Renal pelvis (tissue), 4 donors: ENCODE measurements around the gene FBXL17. TPM values are rescaled to one million over a fixed set of nuclear protein-coding genes. Genes with fewer than 3 reads are reported as not detected.
"Not testable (repeated sequence)": the region's sequence is repeated elsewhere in the genome, so short reads cannot be mapped to it uniquely, and the experiment has no call there.

Source experiments
- DNase-seq: peaks from one replicate; pipeline ENCODE4 v3.0.0-alpha.2; 2013
- polyA plus RNA-seq, 3 donors: library from polyadenylated mRNA; unstranded; fragments of 120-200 nt; gene quantifications; one replicate each; pipeline ENCODE4 v1.2.1, GENCODE V29; 2013; ENCODE audit not compliant: insufficient read length in 3 of 3

Gene FBXL17
- polyA plus RNA-seq, 3 donors, result 26.3 to 32.7 (median 27.0) TPM

DNA sequence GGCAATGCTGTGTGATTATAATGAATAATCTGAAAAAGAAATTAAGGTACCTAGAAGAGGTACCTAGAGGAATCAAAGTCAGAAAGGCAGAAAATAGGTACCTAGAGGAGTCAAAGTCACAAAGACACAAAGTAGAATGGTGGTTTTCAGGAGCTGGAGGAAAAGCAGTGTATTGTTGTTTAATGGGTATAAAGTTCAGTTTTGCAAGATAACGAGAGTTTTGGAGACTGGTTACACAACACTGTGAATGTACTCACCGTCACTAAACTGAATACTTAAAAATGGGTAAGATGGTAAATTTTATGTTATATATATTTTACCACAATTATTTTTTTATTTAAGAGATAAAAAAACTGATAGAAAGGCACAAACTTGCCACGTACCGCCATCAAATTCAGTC lies 57.0 kb downstream of the FBXL17 start:
- no peak for DNase-seq

DNA sequence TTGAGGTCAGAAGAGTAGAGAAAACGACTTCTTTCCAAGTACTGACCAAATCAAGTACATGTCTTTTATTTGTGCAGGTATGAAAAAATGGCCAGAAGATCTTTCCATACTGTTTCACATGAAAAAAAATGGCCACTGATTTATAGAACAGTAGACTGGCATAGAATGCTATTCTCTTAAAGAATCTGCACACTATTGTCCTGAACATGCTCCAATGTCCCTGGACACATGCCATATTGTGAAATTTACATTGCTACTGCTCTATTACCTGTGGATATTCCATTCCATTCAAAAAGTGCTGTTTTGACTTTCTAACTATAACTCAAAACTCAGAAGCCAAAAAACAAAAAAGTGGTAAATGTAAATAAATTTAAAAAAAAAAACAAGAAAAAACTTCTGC lies 60.6 kb downstream of the FBXL17 start:
- no peak for DNase-seq

DNA sequence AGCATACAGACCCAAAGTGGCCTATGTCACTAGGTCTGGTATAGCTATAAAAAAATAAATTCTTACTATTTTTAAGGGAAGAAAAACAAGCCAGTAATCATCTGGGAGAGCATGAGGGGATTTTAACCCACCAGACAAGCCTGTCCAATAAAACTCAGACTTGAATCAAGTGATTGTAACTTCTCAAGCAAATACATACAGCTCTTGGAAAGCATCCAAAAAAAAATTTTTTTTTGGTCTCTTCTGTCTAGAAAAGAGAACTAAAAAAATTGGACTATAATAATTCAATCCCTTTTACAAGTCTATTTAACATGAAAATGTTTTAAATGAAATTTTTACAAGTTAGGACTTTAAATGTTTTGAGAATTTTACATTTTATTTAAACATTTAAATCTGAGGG lies 61.7 kb downstream of the FBXL17 start:
- no peak for DNase-seq

DNA sequence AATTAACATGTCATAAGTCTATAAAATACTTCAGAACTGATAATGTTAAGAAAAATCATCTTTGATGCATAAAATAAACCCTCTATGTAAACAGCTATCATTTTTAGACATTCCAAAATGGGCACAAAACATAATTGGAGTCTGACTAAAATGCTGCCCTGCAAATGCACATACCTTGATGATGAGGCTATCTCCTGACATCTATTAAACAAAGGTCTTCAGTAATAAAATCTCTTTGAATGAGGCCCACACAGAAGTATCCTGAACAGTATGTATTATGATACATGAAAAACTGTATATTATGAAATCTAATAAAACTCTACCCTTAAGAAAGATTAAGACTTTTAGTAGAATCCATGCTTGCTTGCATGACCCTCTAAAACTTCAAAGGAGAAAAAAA lies 66.1 kb downstream of the FBXL17 start:
- no peak for DNase-seq

DNA sequence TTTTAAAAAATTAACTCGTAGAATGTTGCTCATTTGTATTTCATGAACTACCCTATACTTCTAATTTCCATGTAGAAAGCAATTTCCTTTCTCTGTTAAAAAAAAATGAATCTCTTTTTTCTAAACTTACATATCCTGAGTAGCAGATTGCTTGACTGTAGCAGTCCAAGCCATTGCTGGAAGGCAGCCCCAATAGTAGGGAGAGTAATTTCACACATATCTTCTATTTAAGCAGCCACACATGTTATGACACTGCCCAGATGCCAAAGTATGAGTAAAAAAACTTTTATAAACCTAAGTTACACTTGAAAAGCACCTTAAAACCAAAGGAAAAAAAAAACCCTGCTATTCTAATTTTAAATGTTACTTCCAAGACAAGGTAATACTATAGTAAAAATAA lies 69.6 kb downstream of the FBXL17 start:
- DNase-seq, result no peak

DNA sequence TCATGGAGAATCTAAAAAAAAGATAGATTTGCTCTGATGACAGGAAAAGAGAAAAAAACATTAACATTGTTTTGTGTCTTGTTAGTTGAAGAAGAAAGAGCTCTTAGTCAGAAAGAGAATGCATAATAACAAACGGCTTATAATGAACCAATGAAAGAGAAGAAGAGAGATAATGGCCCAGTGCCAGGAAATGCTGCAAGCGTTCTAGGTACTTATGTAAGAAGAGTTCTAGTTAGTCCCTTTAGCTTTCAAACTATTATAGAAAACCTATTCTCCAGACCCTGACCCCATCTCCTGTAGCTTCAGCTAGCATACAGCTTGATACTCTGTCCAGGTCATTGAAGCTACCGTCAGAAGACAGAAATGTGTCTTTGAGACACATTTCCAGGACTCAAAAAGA lies 70.2 kb downstream of the FBXL17 start:
- no peak for DNase-seq

DNA sequence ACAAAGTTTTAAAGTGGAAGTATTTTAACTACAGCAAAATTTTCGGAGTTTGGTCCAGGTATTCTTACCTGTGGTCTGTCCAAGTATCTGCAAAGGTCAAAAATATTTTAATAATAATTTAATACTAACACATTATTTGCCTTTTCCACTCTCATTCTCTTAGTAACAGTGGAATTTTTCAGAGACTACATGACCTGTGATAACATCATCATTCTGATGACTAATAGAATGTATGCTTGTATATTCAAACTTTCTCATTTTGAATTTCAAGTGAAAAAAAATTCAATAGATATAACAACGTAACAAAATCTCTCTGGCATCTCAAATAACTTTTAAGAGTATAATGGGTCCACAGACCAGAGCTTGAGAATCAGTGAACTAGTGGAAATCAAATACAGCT lies 78.3 kb downstream of the FBXL17 start:
- DNase-seq, result no peak

DNA sequence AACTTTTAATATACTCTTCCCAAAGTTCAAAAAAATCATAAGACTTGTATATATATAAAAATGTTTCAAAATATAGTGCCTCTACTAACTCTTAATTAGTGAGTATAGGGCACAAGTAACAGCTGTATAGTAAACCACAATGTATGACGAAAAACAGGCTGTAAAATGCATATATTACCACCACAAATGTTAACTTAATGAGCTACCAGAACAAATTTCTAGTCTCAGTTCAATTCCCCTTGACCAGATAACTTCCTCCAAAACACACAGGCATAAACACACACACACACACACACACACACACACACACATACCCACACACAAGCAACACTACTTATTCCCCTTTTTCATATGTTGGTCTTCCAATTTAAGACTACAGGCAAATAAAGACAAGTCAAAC lies 78.8 kb downstream of the FBXL17 start:
- DNase-seq, result no peak

DNA sequence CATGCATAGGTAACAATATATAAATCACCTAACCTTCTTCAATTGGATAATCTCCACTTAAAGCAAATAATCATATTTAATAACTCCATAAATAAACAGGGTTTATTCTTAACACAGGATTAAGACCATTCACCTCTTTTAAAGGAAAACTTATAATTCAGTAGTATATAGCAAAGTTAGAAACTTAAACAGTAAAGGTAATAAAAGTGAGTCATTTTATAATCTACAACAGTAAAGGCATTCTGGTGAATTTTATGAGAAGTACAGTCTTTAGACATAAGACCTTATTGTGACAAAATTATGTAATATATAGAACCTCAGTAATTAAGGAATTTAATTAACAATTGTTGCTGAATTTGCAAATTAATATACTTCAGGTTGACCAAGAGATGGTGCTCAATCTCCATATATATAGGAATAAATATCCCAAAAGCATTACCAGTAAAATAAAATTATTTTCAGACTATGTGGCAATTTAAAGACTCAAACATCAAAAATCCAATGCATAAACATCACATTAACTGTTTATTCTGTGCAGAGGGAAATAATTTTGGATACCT lies 84.8 kb downstream of the FBXL17 start:
- no peak for DNase-seq

DNA sequence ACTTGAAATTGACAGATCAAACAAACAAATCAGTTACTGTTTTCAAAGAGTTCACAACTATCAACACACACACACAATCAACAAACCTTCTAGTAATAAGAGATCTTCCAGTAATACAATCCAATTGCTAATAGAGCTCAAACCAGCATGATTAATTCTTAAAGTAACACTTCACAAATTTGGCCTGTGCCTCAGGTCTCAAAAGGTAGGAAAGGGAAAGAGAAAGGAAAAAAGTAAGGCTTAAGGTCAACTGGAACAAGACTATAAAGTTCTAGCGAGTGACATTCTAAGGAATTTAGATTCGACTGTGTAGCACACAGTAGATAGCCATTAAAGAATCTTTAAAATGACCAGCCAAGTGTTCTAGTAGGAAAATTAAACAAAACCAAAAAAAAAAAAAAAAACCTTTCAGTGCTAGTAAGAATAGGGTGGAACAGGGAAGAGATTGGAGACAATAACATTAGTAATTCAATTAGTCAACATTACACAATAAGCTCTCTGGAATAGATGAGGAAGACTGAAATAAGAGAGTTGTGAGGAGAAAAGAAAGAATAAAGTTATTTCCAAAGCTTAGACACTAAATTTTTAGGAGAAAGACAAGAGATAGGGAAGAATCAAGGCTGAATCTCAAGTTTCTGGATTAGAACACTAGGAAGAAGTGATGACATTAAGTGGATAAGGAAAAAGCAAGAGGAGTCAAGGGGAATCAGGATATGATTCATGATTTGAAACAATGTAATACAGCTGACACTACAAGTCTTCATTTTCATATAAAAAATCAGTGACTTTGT lies 86.1 kb downstream of the FBXL17 start:
- no peak for DNase-seq

DNA sequence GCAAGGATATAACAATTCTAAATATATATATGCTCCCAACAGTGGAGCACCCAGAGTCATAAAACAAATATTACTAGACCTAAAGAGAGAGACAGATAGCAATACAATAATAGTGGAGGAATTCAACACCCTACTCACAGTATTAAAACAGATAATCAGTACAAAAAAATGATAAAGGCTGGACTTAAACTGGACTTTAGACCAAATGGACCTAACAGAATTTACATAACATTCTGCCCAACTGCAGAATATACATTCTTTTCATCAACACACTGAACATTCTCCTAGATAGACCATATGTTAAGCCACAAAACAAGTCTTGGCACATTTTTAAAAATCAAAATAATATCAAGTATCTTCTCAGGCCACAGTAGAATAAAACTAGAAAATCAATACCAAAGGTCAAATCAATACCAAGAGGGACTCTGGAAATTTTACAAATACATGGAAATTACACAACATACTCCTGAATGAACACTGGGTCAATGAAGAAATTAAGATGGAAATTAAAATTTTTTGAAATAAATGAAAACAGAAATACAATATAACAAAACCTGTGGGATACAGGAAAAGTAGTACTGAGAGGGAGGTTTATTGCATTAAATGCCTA lies 100.8 kb downstream of the FBXL17 start:
- no peak for DNase-seq

DNA sequence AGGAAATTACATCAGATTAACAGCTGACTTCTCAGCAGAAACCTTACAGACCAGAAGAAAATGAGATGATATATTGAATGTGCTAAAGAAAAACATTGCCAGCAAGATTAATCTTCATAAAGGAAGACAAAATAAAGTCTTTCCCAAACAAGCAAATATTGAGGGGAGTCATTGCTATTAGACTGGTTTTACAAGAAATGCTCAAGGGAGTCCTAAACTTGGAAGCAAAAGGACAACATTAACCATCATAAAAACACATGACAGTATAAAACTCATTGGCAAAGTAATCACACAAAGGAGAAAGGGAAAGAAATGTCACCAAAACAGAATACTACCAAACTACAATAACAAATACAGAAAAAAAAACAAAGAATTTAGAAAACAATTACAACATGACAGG lies 101.7 kb downstream of the FBXL17 start:
- DNase-seq, result no peak

DNA sequence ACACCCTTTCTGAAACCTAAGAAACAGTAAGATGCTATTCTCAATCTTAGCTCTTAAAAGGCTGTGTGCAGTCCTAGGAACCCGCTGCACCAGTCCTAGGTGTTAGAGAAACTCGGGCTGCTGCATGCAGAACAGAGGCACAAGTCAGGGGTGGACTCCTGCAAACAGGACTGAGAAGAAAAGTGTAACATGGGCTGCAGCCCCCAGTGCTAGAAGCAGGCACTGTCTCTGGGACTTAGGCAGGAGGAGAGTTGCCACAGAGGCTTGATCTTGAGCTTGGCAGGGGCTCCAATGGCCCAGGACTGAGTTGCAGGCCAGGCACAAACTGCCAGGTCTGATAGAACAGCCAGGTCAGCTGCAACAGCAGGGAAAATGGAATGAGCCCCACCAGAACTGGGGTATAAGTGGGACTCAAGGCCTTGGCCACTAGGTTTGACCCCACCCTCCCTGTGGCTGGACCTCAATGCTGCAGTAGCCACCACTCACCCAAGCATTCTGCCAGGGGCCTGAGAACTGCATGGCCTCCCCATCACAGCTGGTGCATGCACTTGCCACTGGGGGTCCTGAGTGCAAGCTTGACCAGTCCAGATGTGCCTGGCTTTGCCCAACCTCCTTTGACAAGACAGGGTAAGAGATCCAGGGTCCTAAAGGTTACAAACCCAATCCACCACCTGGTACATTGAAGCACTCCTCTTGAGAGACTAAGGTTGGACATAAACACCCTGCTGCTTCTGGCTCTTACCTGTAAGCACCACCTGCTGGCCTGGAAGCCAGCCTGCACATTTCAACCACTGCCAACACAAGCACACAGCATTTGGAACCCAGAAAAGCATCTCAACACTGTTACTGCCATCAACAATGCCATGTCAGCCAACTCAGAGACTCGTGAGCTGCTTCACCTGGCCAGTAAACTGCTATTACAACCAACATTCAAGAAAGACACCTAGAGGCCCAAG lies 103.3 kb downstream of the FBXL17 start:
- no peak for DNase-seq

DNA sequence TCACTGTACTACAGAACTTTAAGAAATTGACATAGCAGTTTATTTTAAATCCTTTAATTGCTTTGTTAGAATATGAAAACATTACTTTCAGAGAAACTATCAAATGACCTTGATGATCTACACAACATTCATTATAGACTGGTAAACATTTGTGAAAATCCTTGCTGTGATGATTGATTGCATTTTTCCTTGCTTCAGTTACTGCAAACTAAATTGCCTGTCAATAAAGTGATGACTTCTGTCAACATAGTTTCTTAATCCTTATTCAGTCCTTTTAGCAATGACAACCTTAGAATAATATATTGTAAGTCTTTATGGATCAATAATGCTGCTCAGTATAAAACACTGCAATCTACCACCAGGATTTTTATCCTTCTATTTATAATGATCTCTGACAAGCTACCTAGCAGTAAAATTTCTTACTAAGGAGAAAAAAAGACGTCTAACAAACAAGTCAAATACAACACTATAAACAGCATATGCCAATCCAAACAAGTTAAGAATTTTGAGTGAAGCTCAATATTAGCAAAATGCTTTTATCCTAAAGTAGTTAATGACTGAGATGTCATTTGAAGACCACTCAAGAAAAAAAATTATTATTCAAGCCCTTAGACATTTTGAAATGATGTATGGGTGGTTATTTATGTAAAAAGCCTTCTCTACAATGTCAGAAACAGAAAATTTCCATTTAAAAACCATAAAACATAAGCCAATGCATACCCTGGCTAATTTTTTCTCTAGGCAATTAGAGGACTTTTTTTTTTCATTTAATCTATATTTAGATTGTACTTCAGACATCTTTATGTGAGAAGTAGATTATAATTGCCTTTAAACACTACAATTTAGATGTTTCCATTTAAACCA lies 105.5 kb downstream of the FBXL17 start:
- DNase-seq, result no peak

DNA sequence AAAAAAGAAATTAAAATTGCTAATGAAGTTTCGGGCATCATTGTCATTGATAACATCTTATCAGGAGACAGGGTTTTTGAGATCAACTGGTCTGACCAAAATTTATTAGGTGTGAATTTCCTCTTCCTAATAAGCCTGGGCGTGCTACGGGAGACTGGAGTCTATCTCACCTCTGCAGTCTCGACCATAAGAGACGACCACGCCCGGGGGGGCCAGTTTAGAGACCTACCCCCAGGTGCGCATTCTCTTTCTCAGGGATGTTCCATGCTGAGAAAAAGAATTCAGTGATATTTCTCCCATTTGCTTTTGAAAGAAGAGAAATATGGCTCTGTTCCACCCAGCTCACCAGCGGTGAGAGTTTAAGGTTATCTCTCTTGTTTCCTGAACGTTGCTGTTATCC lies 107.8 kb downstream of the FBXL17 start:
- not testable (repeated sequence) for DNase-seq

DNA sequence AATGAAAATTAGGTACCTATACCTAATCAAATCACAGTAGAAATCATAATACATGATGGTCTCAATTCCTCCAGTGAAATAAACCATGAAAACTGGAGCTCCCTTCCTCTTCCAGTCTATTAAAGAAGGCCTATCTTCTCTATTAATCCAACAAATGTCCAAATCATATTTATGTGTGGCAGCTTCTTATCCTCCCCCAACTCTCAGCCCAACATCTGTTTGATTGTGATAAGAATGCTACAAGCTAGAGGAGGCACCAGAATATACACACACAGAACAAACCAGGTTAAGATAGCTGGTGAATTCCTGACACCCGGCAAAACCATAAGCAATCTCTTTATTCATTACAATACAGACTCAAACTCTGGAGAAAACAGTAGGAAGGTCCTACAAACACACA lies 110.8 kb downstream of the FBXL17 start:
- DNase-seq, result no peak

DNA sequence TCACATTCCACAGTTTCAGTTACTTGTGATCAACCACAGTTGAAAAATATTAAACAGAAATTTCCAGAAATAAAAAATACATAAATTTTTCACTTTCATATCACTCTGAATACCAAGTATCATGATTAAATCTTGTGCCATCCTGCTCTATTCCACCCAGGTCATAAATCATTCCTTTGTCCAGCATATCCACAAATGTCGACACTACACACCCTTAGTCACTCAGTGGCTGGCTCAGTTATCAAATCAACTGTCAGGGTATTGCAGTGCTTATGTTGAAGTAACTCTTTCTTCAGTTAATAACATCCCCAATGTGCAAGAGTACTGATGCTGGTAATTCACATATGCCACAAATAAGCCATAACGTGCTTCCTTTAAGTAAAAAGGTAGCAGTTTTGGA lies 115.7 kb downstream of the FBXL17 start:
- DNase-seq, result no peak

DNA sequence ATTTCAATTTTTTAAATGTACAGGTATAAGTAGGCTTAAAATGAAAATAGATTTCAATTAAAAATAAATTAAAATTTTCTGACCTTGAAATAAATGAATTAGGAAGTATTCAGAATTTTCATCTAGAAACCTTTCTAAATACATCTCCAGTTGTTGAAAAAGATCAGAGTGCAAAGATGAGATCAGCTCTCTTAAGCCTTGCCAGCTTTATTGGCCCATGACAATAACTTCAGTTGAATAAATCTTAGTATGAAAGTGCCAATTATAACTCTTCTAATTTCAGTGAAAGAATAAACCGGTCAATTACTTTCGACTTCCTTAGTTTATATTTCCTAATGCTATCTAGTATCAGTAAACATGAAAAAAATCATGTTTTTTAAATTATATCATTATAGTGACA lies 117.4 kb downstream of the FBXL17 start:
- DNase-seq, result no peak

DNA sequence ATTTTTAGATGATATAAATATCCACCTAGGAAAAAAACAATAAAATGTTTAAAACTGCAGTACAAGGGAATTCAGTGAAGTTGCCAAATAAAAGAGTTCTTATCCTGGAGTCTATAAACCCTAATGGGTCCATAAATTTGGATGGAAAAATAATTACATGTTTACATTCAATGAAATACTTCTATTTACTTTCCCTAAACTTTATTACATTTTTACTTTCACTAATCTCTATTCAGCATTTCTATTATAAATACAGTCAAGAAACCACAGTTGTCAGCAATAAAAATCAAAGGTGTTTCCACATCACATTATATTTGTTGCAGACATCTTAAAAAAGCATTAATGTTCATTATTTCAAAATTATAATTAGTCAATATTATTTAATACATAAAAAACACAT lies 118.6 kb downstream of the FBXL17 start:
- DNase-seq, result no peak

DNA sequence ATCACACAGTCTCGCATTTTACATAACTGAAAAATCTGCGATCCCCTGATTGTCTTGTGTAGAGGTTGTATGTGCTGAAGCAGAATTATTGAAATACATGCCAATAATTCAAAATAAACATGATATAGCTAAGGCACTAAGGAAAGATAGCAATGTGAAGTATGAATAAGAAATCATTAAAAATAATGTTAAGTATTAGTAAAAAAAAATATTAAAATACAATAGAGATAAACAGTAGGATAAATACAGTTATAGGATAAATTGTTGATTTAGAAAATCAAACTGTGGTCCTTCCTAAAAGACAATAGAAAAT lies 121.1 kb downstream of the FBXL17 start:
- DNase-seq, result no peak

DNA sequence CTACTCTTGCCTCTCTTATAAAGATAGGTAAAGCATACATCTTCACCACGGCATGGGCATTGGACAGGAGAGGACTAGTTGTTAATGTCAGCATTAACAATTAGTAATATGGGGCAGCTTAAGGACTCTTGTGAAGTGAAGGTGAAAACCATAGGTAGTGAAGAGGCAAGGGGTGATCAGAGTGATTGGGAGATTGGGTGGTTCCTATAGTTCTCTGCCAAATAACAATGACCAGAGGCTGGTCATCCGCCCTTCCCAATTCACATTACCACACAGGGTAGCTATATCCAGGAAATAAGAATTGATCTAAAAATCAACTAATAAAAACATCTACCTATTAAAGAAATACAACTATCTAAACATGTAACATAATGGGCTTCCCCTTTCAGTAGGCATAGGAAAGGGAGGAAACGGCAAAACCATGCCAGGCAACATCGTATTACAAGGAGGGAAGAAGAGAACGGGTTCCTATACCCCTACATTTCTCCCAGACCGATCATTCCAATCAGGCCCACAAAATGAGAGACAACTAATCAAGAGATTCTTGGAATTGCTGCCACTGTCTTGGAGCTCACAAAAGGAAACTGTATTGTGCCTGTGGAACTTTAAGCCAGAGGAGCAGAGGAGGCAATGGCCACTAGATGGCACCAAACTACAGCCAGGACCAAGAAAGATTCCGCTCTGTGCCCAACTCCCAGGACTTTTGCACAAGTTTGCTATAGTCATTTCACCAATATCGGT lies 121.6 kb downstream of the FBXL17 start:
- peak; percentile 75 for DNase-seq
